ENCODE data around the gene ANKRD34A.

The ANKRD34A gene

DNA sequence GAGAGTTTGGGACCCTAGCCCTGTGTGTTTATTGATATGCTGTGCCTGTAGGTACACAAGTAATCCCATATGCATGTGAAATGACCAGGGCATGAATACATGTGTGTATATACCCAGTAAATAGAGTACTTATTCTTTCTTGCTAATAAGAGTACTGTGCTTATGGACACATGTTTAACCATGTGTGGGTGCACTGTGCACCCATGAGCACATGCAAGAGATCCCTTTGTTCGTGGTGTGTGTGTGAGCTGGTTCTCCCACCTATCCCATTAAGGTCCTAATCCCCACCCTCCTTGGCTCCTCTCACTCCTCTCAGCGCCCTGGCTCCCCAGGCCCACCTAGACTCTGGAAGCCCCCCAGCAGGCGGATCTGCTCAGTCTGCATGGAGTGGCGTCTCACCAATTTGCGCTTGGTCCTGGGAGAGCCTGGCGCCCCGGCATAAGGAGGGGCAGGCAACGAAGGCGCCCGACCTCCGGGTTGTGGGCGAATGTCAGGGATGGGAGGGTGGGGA is 4.4 kb downstream of the ANKRD34A start:
- FAIRE-seq (no peak), DNase-seq (ENCODE audit: insufficient read length, low spot score) (no peak)
- TF ChIP-seq, protein P1, sequence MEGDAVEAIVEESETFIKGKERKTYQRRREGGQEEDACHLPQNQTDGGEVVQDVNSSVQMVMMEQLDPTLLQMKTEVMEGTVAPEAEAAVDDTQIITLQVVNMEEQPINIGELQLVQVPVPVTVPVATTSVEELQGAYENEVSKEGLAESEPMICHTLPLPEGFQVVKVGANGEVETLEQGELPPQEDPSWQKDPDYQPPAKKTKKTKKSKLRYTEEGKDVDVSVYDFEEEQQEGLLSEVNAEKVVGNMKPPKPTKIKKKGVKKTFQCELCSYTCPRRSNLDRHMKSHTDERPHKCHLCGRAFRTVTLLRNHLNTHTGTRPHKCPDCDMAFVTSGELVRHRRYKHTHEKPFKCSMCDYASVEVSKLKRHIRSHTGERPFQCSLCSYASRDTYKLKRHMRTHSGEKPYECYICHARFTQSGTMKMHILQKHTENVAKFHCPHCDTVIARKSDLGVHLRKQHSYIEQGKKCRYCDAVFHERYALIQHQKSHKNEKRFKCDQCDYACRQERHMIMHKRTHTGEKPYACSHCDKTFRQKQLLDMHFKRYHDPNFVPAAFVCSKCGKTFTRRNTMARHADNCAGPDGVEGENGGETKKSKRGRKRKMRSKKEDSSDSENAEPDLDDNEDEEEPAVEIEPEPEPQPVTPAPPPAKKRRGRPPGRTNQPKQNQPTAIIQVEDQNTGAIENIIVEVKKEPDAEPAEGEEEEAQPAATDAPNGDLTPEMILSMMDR (IDR thresholded peaks at IDR 0.05; ENCODE audit: insufficient read depth, missing control alignments): no peak

- TF ChIP-seq, protein P1 (IDR thresholded peaks at IDR 0.05; ENCODE audit: insufficient read depth, missing control alignments): no peak
- no peak for FAIRE-seq
- no peak for DNase-seq (ENCODE audit: insufficient read length, low spot score)
These were observed 5.0 kb downstream of the ANKRD34A start for GRCh38 chr1:145959333-145959732.

- FAIRE-seq: no peak
- TF ChIP-seq, protein P1 (IDR thresholded peaks at IDR 0.05; ENCODE audit: insufficient read depth, missing control alignments): no peak
- DNase-seq (ENCODE audit: insufficient read length, low spot score): no peak
These were observed 5.6 kb downstream of the ANKRD34A start for GRCh38 chr1:145958734-145959133.

DNA sequence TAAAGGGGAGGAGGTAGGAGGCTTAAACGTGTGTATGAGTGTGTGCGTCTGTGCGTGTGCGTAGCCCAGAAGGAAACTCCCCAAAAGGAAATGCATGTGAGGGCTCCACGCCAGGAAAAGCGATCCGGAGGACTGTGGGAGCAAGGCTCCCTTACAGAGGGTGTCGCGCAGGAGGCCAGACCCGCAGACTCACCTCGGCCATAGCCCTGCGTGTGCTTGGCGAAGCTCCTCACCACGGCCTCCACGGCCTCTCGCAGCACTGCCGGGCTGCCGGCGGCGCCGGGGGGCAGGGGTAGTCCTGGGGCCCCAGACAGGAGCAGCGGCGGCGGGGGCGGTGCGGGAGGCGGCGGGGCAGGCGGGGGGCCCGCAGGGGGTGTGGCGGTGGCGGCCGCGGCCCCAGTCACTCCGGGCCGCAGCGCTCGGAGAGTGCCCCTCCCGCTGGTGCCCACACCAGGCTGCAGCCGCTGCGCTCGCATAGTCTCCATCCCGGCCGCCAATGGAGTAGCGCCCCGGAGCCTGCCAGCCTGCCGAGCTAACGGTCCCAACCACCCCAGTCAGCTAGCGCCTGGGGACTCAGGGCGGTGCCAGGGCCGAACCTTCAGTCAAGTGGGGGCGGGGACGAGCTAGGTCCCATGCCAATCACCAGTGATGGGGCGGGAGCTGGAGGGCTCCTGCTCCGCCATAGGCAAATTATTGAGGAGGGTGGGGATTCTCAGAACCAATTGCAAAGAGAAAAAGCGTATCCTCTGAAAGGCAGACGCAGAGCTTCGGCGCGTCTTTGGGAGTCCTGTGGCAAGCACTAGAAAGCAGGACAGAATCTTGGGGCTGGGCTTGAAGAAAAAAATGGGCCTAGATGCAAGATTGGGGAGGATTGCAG is 6.7 kb downstream of the ANKRD34A start, which contains the start of gene LIX1L:
Gene LIX1L (minus strand): TSS at position 575 of the 877 bp plus-strand sequence. CDS start 90 bp downstream, at position 485.
- FAIRE-seq (no peak), DNase-seq (ENCODE audit: insufficient read length, low spot score) (peak; percentile 95)

DNA sequence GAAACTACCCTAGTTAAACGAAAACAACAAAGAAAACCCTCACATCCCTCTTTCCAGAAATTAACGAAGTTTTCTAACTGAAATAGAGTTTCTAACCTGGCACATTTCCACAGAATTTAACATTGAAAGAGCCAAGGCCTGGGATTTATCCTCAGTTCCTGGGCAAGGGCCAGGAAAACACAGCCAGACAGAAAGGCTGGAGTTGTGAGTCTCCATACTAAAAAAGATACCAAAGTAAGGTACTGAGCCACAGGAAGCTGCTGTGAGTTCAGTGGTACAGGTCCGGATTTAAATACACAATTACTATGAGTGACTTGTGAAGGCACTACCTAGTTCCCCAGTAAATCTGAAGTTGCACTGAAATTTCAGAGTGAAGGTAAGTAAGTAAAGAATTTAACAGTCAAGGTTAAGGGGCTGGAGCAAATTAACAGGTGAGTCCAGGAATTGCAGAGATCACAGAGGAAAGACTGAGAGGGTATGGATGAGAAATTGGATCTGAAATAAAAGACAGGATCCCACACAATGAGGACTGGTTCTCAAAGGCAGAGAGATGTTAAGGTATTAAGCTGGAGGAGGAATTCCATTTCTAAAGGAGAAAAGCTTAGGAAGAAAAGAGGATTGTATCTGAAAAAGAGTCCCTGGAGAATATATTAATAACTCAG is 7.5 kb downstream of the ANKRD34A start:
- no peak for DNase-seq (ENCODE audit: insufficient read length, low spot score)
- FAIRE-seq: peak; percentile 11
- TF ChIP-seq, protein P1 (IDR thresholded peaks at IDR 0.05; ENCODE audit: insufficient read depth, missing control alignments): no peak

More for the DNA sequence above, 6.7 kb downstream of the ANKRD34A start, which contains the start of gene LIX1L:
- TF ChIP-seq, protein P1 (IDR thresholded peaks at IDR 0.05; ENCODE audit: insufficient read depth, missing control alignments): no peak

GRCh38 chr1:145956361-145956760 is 8.0 kb downstream of the ANKRD34A start:
- FAIRE-seq: no peak
- TF ChIP-seq, protein P1 (IDR thresholded peaks at IDR 0.05; ENCODE audit: insufficient read depth, missing control alignments): no peak

More at GRCh38 chr1:145956361-145956760, 8.0 kb downstream of the ANKRD34A start:
- DNase-seq (ENCODE audit: insufficient read length, low spot score): no peak
